Neural progenitor cell (in vitro differentiated cells): ENCODE data around the gene PRKAR1A. TPM values are rescaled to one million over a fixed set of nuclear protein-coding genes. Genes with fewer than 3 reads are reported as not detected.

Experiments used
- DNase-seq: peaks from one replicate; pipeline ENCODE4 v3.0.0-alpha.2; 2016; ENCODE audit warnings: low spot score
- H2AFZ ChIP-seq: fragments of 200-600 bp; sonication (generic); replicated peaks from 2 replicates; pipeline ENCODE4 v1.6.1; 2016; ENCODE audit warnings: antibody characterized with exemption
- H3F3A ChIP-seq: fragments of 200-600 bp; sonication (generic); 2 replicates; pipeline ENCODE4 v1.6.1; 2016; ENCODE audit warnings: antibody characterized with exemption, low read depth
- H3K27ac ChIP-seq: fragments of 200-600 bp; sonication (generic); 2 replicates; pipeline ENCODE4 v1.5.1; 2016; ENCODE audit warnings: mild to moderate bottlenecking
- H3K27me3 ChIP-seq: fragments of 200-600 bp; sonication (generic); 2 replicates; pipeline ENCODE4 v1.6.1; 2016; ENCODE audit warnings: mild to moderate bottlenecking, moderate library complexity
- H3K36me3 ChIP-seq: fragments of 200-600 bp; sonication (generic); 2 replicates; pipeline ENCODE4 v1.5.1; 2016
- H3K4me1 ChIP-seq: fragments of 200-600 bp; sonication (generic); 2 replicates; pipeline ENCODE4 v1.6.1; 2016; ENCODE audit warnings: mixed run types
- H3K4me2 ChIP-seq: fragments of 200-600 bp; sonication (generic); 2 replicates; pipeline ENCODE4 v1.6.1; 2016
- H3K4me3 ChIP-seq: fragments of 200-600 bp; sonication (generic); 2 replicates; pipeline ENCODE4 v1.5.1; 2016
- H3K79me2 ChIP-seq: fragments of 200-600 bp; sonication (generic); 2 replicates; pipeline ENCODE4 v1.6.1; 2016; ENCODE audit warnings: low read depth
- H3K9ac ChIP-seq: fragments of 200-600 bp; sonication (generic); 2 replicates; pipeline ENCODE4 v1.6.1; 2016
- H3K9me3 ChIP-seq: fragments of 200-600 bp; sonication (generic); 2 replicates; pipeline ENCODE4 v1.5.1; 2016; ENCODE audit warnings: low read depth
- H4K20me1 ChIP-seq: fragments of 200-600 bp; sonication (generic); 2 replicates; pipeline ENCODE4 v1.6.1; 2016; ENCODE audit warnings: low read depth
- H3K27ac Mint-ChIP-seq: 3 replicates; pipeline ENCODE4 v1.8.0; 2021; ENCODE audit warnings: mixed read lengths
- H3K27me3 Mint-ChIP-seq: 2 replicates; pipeline ENCODE4 v1.8.0; 2022; ENCODE audit warnings: low read depth, mild to moderate bottlenecking, inconsistent platforms, moderate library complexity, mixed read lengths; ENCODE audit not compliant: insufficient read depth
- H3K36me3 Mint-ChIP-seq: 3 replicates; pipeline ENCODE4 v1.8.0; 2021; ENCODE audit warnings: mixed read lengths
- H3K4me1 Mint-ChIP-seq: 3 replicates; pipeline ENCODE4 v1.8.0; 2021; ENCODE audit warnings: mixed read lengths
- H3K4me3 Mint-ChIP-seq: 3 replicates; pipeline ENCODE4 v1.8.0; 2021; ENCODE audit warnings: mild to moderate bottlenecking, moderate library complexity, mixed read lengths
- H3K9me3 Mint-ChIP-seq: 3 replicates; pipeline ENCODE4 v1.8.0; 2020; ENCODE audit warnings: mixed read lengths
- CTCF ChIP-seq: fragments of 200-600 bp; sonication (generic); IDR thresholded peaks from 2 replicates; pipeline ENCODE4 v1.5.1; 2017; ENCODE audit warnings: antibody characterized with exemption, mild to moderate bottlenecking
- EZH2 ChIP-seq: fragments of 200-600 bp; sonication (generic); IDR thresholded peaks from 2 replicates; pipeline ENCODE4 v1.6.1; 2017; ENCODE audit warnings: antibody characterized with exemption, mild to moderate bottlenecking, moderate library complexity
- EZH2phosphoT487 ChIP-seq: fragments of 200-600 bp; sonication (generic); IDR thresholded peaks from 2 replicates; pipeline ENCODE4 v1.6.1; 2017; ENCODE audit warnings: antibody characterized with exemption
- total RNA-seq: library from RNA; depleted of rRNA; stranded (reverse); fragments of >200 nt; gene quantifications from 2 replicates; pipeline ENCODE4 v1.2.3, GENCODE V29; 2015; ENCODE audit warnings: low replicate concordance

Gene PRKAR1A
- total RNA-seq, 1 donor from 2014 or later: 168 TPM

- no peak overlapping the region for H3K4me3 ChIP-seq
- Mint-ChIP-seq H3K4me3 (no peak overlapping the region), H3K36me3 (no peaks in the 10 kb centered on the region), H3K4me1 (peaks cover 13% of the 10 kb centered on the region), H3K27ac (no peak overlapping the region), H3K27me3 (no peaks in the 10 kb centered on the region), H3K9me3 (no peaks in the 10 kb centered on the region)
- TF ChIP-seq EZH2phosphoT487: no peak
- TF ChIP-seq EZH2: no peak
- TF ChIP-seq CTCF: no peak
- H3K27me3 ChIP-seq: no peaks in the 10 kb centered on the region
- H4K20me1 ChIP-seq: no peaks in the 10 kb centered on the region
- no peaks in the 10 kb centered on the region for H3K36me3 ChIP-seq
- no peaks in the 10 kb centered on the region for H3K4me1 ChIP-seq
- no peak overlapping the region for H3K27ac ChIP-seq
- H3F3A ChIP-seq: no peaks in the 10 kb centered on the region
- no peak overlapping the region for H2AFZ ChIP-seq
- H3K9ac ChIP-seq: no peak overlapping the region
- no peaks in the 10 kb centered on the region for H3K9me3 ChIP-seq
- no peaks in the 10 kb centered on the region for H3K79me2 ChIP-seq
- H3K4me2 ChIP-seq: no peak overlapping the region
- no peak for DNase-seq
Observed at GRCh38 chr17:68559316-68559715, 47.1 kb downstream of the PRKAR1A start.

GRCh38 chr17:68560966-68561720, 48.9 kb downstream of the PRKAR1A start:
- no peak overlapping the region for H3K9ac ChIP-seq
- H3K79me2 ChIP-seq: no peaks in the 10 kb centered on the region
- H3K27me3 ChIP-seq: no peaks in the 10 kb centered on the region
- peaks cover 13% of the 10 kb centered on the region for H3K4me1 Mint-ChIP-seq
- H3K9me3 ChIP-seq: no peaks in the 10 kb centered on the region
- H2AFZ ChIP-seq: no peak overlapping the region
- no peaks in the 10 kb centered on the region for H3K36me3 ChIP-seq
- DNase-seq: no peak
- H3K4me2 ChIP-seq: no peak overlapping the region
- no peak overlapping the region for H3K27ac ChIP-seq
- no peak overlapping the region for H3K27ac Mint-ChIP-seq
- H3K9me3 Mint-ChIP-seq: no peaks in the 10 kb centered on the region
- H3K4me3 Mint-ChIP-seq: no peak overlapping the region
- H4K20me1 ChIP-seq: no peaks in the 10 kb centered on the region
- no peaks in the 10 kb centered on the region for H3K36me3 Mint-ChIP-seq
- no peak overlapping the region for H3K4me3 ChIP-seq
- no peaks in the 10 kb centered on the region for H3K4me1 ChIP-seq
- TF ChIP-seq CTCF (no peak), EZH2 (no peak)
- H3F3A ChIP-seq: no peaks in the 10 kb centered on the region
- H3K27me3 Mint-ChIP-seq: no peaks in the 10 kb centered on the region

GRCh38 chr17:68562736-68563135, 50.5 kb downstream of the PRKAR1A start:
- Histone ChIP-seq H3K27me3 (no peaks in the 10 kb centered on the region), H3K4me3 (no peak overlapping the region), H3K36me3 (no peaks in the 10 kb centered on the region), H3K9me3 (no peaks in the 10 kb centered on the region), H3K79me2 (no peaks in the 10 kb centered on the region), H2AFZ (no peak overlapping the region), H3F3A (no peaks in the 10 kb centered on the region), H4K20me1 (no peaks in the 10 kb centered on the region), H3K27ac (no peak overlapping the region), H3K4me2 (no peak overlapping the region), H3K4me1 (no peaks in the 10 kb centered on the region), H3K9ac (no peak overlapping the region)
- Mint-ChIP-seq H3K9me3 (no peaks in the 10 kb centered on the region), H3K36me3 (no peaks in the 10 kb centered on the region), H3K4me1 (peaks cover 13% of the 10 kb centered on the region), H3K4me3 (no peak overlapping the region), H3K27ac (no peak overlapping the region), H3K27me3 (no peaks in the 10 kb centered on the region)
- no peak for DNase-seq
- TF ChIP-seq EZH2 (no peak), EZH2phosphoT487 (no peak), CTCF (no peak)
